ENCODE data around the gene DNAH2. TPM values are rescaled to one million over a fixed set of nuclear protein-coding genes. Genes with fewer than 3 reads are reported as not detected.
"Not testable (repeated sequence)": the region's sequence is repeated elsewhere in the genome, so short reads cannot be mapped to it uniquely, and the experiment has no call there.

DNAH2 gene
- total and polyA plus RNA-seq, 12 donors: under 0.01 to 0.30 (median 0.03) TPM; not detected in 3

DNA sequence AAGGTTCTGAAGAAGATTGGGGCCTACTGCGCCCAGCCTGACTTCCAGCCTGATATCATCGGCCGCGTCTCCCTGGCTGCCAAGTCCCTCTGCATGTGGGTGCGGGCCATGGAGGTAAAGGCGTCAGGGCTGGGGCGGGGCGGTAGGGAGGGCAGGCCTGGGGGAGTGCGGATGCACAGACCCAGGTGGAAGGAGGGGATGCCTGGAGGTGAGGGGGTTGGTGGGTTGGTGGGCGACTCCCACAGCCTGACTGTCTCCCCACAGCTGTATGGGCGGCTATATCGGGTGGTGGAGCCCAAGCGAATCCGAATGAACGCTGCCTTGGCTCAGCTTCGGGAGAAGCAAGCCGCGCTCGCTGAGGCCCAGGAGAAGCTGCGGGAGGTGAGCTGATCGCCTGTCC lies 89.7 kb downstream of the DNAH2 start:
- intact Hi-C loops (cut with DNase I): no loop called here
- Histone ChIP-seq H3K9me3 (no peaks in the 10 kb centered on the region), H3K27ac (no peak overlapping the region), H3K4me3 (no peak overlapping the region), H3K27me3 (peaks cover 0 to 27% (median 9%) of the 10 kb centered on the region in 7 donors), H3K4me1 (peaks cover 0 to 8% (median 0%) of the 10 kb centered on the region in 9 donors), H3K36me3 (no peaks in the 10 kb centered on the region)
- ATAC-seq (no peak), DNase-seq (no peak)
- TF ChIP-seq, protein P1, sequence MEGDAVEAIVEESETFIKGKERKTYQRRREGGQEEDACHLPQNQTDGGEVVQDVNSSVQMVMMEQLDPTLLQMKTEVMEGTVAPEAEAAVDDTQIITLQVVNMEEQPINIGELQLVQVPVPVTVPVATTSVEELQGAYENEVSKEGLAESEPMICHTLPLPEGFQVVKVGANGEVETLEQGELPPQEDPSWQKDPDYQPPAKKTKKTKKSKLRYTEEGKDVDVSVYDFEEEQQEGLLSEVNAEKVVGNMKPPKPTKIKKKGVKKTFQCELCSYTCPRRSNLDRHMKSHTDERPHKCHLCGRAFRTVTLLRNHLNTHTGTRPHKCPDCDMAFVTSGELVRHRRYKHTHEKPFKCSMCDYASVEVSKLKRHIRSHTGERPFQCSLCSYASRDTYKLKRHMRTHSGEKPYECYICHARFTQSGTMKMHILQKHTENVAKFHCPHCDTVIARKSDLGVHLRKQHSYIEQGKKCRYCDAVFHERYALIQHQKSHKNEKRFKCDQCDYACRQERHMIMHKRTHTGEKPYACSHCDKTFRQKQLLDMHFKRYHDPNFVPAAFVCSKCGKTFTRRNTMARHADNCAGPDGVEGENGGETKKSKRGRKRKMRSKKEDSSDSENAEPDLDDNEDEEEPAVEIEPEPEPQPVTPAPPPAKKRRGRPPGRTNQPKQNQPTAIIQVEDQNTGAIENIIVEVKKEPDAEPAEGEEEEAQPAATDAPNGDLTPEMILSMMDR (IDR thresholded peaks at IDR 0.05): no peak
- WGBS, 2 donors: 86 to 87% methylated on average over 20 to 21 of the region's 21 CpGs

DNA sequence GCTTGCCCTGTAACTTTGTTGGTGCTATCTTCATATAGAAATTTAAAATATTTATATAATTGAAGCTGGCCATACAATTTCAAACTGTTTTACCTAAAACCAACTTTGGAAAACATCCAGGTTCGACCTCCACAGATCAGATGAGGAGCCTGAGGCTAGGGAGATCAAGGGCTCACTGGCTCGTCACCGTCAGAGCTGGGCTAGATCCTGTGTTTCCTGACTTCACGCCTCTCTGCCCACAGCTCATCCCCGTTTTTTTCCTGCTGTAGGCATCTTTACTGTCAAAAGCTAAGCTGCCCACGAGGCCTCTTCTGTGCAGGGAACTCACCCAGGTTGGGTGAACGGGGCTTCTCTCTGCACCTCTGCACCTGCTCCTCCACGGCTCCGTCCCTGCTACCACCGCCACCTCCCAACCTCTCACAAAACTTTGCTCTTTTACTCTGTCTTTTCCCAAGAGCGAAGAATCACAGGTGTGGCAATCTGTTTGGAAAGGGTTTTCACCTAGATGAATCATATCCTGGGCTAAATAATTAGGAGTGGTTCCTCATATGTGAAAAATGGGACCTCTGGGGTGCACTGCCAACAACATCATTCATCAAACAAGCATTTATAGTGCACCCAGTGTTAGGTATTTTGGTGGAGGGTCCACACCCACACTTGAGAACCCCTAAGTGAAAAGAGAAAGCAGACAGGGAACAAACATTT lies 91.7 kb downstream of the DNAH2 start:
- Histone ChIP-seq H3K4me1 (peaks cover 0 to 2% (median 0%) of the 10 kb centered on the region in 9 donors), H3K9me3 (no peaks in the 10 kb centered on the region), H3K4me3 (no peak overlapping the region), H3K36me3 (no peaks in the 10 kb centered on the region), H3K27me3 (peaks cover 0 to 27% (median 9%) of the 10 kb centered on the region in 7 donors), H3K27ac (no peak overlapping the region)
- 73 to 80% methylated on average over 11 of the region's 11 CpGs for WGBS, 2 donors
- ATAC-seq (no peak), DNase-seq (no peak)
- TF ChIP-seq, protein P1 (IDR thresholded peaks at IDR 0.05): no peak
- intact Hi-C loops (cut with DNase I): no loop called here

DNA sequence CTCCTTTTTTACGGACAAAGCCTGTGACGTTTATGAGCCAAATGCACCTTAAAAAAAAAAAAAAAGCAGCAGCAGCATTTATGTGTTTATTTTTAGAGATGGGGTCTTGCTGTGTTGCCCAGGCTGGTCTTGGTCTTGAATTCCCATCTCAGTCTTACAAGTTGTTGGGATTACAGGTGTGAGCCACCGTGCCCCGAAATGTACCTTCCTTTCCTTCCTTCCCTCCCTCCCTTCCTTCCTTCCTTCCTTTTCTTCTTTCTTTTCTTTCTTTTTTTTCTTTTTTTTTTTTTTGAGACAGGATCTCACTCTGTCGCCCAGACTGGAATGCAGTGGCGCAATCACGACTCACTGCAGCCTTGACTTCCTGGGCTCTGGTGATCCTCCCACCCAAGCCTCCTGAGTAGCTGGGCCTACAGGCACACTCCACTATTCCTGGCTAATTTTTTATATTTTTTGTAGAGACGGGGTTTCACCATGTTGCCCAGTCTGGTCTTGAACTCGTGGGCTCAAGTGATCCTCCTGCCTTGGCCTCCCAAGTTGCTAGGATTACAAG lies 92.3 kb downstream of the DNAH2 start:
- H3K9me3 ChIP-seq, H3K4me3 ChIP-seq, ATAC-seq, H3K36me3 ChIP-seq, DNase-seq, H3K27ac ChIP-seq, H3K4me1 ChIP-seq: not testable (repeated sequence)
- intact Hi-C loops (cut with DNase I): loop anchor here in 1 of 10 donors (10.0 kb wide), 1 partner anchor 65 kb away; no protein-coding TSS in a partner anchor
- peaks cover 0 to 27% (median 8%) of the 10 kb centered on the region in 7 donors for H3K27me3 ChIP-seq
- 76 to 78% methylated on average over 9 of the region's 9 CpGs for WGBS, 2 donors

DNA sequence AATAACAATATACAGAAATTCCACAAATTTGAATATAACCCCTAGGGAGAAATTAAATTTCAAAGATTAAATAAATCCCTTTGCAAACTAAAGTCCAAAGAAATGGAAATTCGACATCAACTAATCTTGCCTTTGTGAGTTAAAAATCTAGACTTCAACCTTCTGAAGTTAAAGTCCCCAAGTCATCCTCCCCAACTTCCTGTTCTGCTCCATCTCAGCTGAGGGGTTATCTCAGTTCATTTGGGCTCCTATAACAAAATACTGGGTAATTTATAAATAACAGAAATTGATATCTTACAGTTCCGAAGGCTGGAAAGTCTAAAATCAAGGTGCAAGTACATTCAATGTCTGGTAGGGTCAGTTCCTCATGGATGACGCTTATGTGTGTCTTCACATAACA lies 93.7 kb downstream of the DNAH2 start:
- no peak overlapping the region for H3K4me3 ChIP-seq
- 76 to 81% methylated on average over 3 of the region's 3 CpGs for WGBS, 2 donors
- ATAC-seq (no peak), DNase-seq (no peak)
- H3K27me3 ChIP-seq: peaks cover 0 to 20% (median 4%) of the 10 kb centered on the region in 7 donors
- no peak overlapping the region for H3K27ac ChIP-seq
- no peaks in the 10 kb centered on the region for H3K9me3 ChIP-seq
- intact Hi-C loops (cut with DNase I): loop anchor here in 1 of 10 donors (10.0 kb wide), 1 partner anchor 66 kb away; no protein-coding TSS in a partner anchor
- no peaks in the 10 kb centered on the region for H3K4me1 ChIP-seq
- H3K36me3 ChIP-seq: no peaks in the 10 kb centered on the region
- TF ChIP-seq, protein P1 (IDR thresholded peaks at IDR 0.05): no peak

DNA sequence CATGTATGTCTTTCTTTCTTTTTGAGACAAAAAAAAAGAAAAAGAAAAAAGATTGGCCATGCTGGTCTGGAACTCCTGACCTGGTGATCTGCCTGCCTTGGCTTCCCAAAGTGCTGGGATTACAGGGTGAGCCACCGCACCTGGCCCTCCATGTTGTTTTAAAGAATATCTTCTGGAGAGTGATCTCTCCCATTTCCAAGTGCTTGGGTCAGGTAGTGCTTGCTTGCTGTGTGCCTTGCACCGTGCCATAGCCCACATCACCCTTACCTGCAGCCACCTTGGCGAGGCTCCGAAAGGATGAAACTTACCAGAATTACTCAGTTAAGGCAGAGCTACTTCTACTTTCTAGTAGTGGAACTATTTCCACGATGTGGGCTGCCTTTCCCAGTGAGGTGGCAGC lies 97.4 kb downstream of the DNAH2 start:
- Histone ChIP-seq H3K36me3 (no peaks in the 10 kb centered on the region), H3K27me3 (peaks cover 0 to 14% (median 0%) of the 10 kb centered on the region in 7 donors), H3K4me1 (no peaks in the 10 kb centered on the region), H3K4me3 (no peak overlapping the region), H3K27ac (no peak overlapping the region), H3K9me3 (no peaks in the 10 kb centered on the region)
- 91 to 94% methylated on average over 5 of the region's 5 CpGs for WGBS, 2 donors
- intact Hi-C loops (cut with DNase I): loop anchor here in 1 of 10 donors (10.0 kb wide), 1 partner anchor 70 kb away; no protein-coding TSS in a partner anchor
- DNase-seq: no peak
- ATAC-seq: no peak
- TF ChIP-seq, protein P1 (IDR thresholded peaks at IDR 0.05): no peak

All from heart right ventricle (tissue), 16 donors.